RCC 7860 (cell line): ENCODE measurements around the gene RNF217.
A peak's percentile ranks its signal among the peaks of the same experiment; 100 is the strongest.

Experiments
- DNase-seq: peaks from one replicate; pipeline ENCODE4 v3.0.0-alpha.2; 2015; ENCODE audit warnings: low spot score
- FAIRE-seq: peaks from 2 replicates; lab custom pipeline; 2012; peaks lifted over from hg19 to GRCh38; lab: Jason Lieb, UNC

RNF217 gene

GRCh38 chr6:125088963-125089362 is 126.7 kb downstream of the RNF217 start:
- DNase-seq = no peak
- no peak for FAIRE-seq

DNA sequence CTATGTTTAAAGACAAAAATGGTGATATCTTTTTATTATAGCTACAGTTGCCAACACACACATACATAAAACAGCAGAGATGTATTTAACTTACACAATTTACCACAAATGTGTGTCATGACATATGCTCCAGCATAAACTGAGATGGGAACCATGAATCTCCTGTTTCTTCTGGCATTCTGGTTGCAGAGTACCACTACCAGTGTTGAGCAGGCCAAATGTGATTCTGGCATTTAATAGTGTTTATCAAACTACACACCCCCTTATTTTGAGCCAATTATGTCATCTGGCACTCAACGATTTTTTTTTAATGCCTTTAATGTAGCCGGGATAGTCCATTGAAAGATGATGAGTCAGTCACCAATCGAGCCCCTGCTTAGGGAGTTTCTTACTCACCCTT is 132.3 kb downstream of the RNF217 start:
- FAIRE-seq (no peak), DNase-seq (no peak)

DNA sequence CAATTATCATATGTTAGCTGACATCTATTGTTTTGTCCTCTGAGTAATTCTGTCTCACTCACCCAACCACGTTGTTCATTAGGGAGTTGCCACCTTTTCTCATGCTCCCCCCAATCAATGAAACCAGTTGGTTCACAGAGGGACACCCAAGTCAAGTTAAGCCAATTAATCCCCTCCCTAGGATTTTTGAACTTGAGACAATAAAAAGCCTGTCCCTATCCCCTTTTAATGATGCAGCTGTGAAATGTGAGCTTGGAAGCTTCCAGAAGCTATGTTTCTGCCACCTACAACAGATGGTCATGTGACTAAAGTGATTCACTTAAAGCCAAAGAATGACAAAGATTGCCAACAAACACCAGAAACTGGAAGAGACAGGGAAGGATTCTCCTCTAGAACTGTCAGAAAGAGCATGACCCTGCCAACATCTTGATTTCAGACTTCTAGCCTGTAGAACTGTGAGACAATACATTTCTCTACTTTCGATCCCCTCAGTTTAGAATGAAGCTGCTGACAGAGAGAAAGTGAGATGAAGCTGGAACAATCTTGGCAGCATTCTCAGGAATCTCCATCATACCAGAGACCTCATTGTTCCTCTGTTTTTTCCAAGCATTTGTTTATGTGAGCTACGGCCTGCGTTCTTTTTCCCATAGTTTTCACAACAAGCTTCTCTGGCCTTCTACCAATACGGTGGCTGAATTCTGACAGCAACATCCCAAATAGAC is 133.5 kb downstream of the RNF217 start:
- FAIRE-seq (no peak), DNase-seq (no peak)

DNA sequence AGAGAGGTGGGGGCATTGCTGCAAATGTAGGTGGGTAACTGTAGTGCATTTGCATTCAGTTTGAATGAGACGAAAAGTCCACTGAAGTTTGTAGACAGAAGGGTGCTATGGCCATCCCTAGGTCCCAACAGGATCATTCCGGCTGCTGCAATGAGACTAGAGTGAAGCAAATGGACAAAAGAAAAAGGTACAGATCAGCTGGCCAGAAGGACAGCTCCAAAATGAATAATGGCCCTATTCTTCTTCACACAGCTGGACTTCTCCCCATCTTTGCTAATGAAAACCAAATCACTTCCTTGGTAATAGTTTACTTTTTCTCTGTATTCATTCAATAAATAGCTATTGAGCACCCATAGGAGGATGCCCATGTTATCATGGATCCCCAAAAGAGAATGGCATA is 134.9 kb downstream of the RNF217 start:
- DNase-seq (no peak), FAIRE-seq (no peak)

DNA sequence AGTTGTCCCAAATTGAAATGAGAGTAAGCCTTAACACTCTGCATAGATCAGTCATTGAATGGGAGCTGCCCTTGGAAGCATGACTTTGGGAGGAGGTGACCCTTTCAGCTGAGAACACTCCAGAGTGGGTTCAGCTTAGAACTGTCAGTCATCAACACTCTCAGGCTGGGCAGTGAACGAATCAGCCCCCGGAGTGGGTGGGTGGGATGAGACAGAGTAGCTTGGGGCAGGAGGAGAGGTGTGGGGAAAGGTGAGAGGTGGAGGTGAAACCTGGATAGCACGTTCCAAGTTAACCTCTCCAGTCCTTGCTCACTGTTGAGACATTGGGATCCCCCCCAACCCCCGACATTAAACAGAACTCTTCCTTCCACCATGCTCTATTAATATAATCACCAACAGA is 136.0 kb downstream of the RNF217 start:
- FAIRE-seq = no peak
- no peak for DNase-seq

GRCh38 chr6:125099211-125100073 is 137.2 kb downstream of the RNF217 start:
- FAIRE-seq (no peak), DNase-seq (peak; percentile 22)

DNA sequence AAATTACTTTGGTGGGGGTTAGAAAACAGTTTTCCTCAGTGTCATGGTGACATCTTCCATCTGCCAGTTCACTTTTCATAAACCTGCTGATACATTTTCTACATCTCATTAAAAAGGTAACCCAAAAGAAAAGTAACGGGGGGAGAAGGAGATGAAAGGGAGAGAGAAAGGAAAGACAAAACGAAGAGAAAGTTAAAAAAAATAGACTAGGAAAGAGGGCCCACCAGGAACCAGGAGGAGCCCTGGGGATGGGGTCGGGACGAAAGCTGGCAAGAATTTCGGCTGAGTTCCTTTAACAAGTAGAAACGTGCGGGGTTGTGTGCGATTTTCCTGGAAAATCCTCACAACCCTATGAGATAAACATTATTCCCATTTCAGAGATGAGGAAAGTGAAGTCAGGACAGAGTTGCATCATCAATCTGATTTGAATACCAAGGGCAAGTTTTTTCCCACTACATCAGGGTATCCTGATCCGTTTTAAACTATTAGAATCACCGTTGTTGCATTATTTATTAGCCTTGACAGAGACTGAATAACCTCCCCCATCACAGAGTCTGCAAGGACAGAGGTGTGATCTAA is 137.9 kb downstream of the RNF217 start:
- DNase-seq = no peak
- FAIRE-seq = no peak

- FAIRE-seq (no peak), DNase-seq (no peak)
Measured at GRCh38 chr6:125101128-125101527, 138.9 kb downstream of the RNF217 start.

DNA sequence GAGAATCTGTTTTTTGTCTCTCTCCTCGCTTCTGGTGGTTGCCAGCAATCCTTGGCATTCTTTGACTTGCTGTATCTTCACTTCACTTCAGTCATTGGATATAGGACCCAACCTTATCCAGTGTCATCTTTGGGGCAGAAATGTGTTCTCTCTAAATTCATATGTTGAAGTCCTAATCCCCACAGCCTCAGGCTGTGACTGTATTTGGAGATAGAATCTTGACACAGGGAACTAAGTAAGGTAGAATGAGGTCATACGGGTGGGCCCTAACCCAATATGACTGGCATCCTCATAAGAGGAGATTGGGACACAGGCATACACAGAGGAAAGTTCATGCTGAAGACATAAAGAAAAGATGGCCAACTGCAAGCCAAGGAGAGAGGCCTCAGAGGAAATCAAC is 139.4 kb downstream of the RNF217 start:
- no peak for DNase-seq
- no peak for FAIRE-seq

DNA sequence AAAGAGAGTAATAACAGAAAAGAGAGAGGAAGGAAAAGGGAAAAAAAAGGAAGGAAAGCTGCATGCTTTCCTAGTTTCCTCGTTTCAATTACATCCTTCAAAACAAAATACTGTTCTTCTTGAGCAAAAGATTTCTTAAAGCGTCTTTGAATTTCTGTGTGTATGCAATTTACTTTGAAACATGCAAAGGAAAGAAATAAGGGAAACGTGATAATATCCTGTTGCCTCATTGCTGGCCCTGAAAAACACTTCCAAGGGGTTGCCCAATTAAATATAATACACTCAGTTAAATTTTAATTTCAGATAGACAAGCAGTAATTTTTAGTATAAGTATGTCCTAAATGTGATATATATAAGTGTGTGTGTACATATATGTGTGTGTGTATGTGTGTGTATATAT is 140.2 kb downstream of the RNF217 start:
- FAIRE-seq (no peak), DNase-seq (no peak)

DNA sequence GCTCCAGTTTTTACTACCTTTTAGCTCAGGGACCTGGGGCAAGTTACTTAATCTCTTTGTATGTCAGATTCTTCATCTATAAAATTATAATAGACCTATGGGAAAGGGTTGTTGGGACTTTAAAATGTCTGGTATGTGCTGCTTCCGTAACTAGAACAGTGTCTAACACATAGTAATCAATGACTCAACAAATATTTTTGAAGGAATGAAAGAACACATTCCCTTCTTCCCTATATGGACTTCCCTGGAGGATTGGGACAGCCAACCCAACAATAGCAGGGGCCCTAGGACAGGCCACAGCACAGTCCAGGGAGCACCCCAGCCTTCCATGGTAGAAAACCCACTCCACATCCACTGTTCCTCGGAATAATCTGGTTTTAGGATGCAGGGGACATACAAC is 140.7 kb downstream of the RNF217 start:
- DNase-seq (peak; percentile 63), FAIRE-seq (no peak)

- FAIRE-seq (no peak), DNase-seq (no peak)
Measured at GRCh38 chr6:125104425-125104824, 142.2 kb downstream of the RNF217 start.

DNA sequence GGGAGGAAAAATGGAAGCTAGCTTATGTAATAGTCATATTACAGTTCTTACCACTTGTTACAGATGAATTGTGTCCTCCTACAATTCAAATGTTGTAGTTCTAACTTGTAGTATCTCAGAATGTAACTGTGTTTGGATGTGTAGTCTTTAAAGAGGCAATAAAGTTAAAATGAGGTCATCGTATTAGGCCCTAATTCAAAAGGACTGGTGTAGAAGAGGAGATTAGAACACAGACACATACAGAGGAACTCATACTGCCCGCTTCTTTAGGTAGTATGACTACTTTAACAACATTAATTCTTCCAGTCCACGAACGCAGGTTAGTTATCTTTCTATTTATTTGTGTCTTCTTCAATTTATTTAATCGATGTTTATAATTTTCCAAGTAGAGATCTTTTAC is 144.8 kb downstream of the RNF217 start:
- FAIRE-seq (no peak), DNase-seq (no peak)

GRCh38 chr6:125107896-125108295 is 145.7 kb downstream of the RNF217 start:
- DNase-seq (no peak), FAIRE-seq (no peak)

- FAIRE-seq (no peak), DNase-seq (no peak)
Measured at GRCh38 chr6:125110056-125110455, 147.8 kb downstream of the RNF217 start.

DNA sequence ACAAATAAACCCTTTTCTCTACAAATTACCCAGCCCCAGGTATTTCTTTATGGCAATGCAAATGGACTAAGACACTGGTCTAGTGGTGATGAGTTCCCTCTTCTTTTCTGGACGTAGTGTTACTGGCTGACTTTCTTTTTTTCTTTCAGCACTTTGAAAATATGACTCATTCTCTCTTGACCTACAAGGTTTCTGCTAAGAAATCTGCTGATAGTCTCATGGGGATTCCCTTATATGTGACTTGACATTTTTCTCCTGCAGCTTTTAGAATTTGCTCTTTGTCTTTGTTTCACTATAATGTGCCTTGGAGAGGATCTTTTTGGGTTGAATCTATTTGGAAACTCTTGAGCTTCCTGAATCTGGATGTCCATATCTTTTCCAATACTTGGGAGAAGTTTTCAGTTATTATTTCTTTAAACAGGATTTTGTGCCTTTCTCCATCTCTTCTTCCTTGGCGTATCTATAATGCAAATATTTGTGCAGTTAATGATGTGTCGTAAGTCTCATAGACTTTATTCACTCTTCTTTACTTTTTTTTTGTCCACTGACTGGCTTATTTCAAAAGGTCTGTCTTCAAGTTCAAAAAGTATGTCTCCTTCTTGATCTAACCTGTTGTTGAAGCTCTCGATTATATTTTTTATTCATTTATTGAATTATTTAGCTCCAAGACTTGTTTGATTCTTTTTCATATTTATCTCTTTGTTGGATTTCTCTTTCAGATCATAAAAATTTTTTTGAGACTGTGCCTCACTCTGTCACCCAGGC is 149.2 kb downstream of the RNF217 start:
- no peak for DNase-seq
- no peak for FAIRE-seq

DNA sequence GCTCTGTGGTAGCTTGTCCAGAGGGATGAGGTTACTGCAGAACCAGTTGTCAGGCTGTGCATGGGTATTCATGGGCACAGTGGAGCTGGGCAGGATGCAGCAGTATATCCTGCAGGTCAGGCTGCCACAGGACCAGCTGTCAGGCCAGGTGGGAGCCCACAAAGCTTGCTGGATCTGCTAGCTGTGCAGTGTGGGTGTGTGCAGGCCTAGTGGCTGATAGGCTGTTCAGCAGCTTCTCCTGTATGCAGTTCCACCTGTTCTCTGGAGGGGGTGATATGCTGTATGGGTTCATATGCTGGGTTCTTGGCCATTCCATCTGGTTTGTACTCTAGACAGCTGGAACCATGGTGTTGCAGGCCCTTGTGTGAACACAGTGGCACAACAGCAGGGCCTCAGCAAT is 150.7 kb downstream of the RNF217 start:
- FAIRE-seq (no peak), DNase-seq (no peak)

GRCh38 chr6:125114248-125114858 is 152.1 kb downstream of the RNF217 start:
- DNase-seq = peak; percentile 26
- peak; percentile 81 for FAIRE-seq

GRCh38 chr6:125116170-125116569 is 153.9 kb downstream of the RNF217 start:
- DNase-seq (no peak), FAIRE-seq (no peak)

- DNase-seq (no peak), FAIRE-seq (no peak)
Measured at GRCh38 chr6:125116710-125117109, 154.5 kb downstream of the RNF217 start.

- DNase-seq = no peak
- no peak for FAIRE-seq
Measured at GRCh38 chr6:125117818-125118217, 155.6 kb downstream of the RNF217 start.
